ENCODE measurements around the gene CDC16.

The CDC16 gene

DNA sequence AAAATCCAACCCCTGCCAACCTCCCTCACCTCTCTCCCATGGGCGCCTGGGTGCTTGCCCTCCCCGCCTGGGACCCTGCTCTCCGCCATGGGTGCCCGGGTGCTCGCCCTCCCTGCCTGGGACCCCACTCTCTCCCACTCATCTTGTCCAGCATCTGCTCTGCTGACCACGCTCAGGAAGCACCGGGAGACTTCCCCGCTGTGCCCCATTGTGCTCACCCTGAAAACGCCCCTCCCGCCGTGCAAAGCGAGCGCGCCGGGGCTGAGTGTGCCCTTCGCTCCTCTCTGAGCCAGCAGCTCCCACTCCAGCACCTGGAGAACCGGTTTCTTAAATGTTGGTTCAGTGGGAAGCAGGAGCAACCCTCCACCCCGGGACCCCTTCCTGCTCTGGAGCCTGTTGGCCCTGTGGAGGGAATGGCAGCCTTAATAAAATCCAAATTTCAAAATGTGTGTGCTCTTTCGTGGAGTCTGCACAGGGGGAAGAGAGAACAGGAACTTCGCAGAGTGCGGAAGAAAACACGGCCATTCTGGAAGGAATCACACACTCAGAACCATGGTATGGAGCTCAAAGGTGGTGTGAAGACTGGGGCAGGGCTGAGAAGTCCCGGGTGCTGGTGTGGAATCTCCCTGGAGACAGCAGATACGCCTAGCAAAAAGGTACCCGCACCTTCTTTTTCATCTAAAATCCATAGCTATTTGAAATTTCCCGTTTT is 23.1 kb upstream of the CDC16 start:
- DNase-seq (ENCODE audit: low read depth): no peak
- H3K4me3 ChIP-seq (ENCODE audit: control insufficient read depth, low read depth, low read length): no peak overlapping the region
- TF ChIP-seq CTCF (conservative IDR thresholded peaks at IDR 0.05; ENCODE audit: control insufficient read depth, insufficient read depth, low read depth, low read length): no peak

GRCh38 chr13:114212158-114212495 is 22.6 kb upstream of the CDC16 start:
- peak; percentile 77 for DNase-seq (ENCODE audit: low read depth)
- TF ChIP-seq CTCF (conservative IDR thresholded peaks at IDR 0.05; ENCODE audit: control insufficient read depth, insufficient read depth, low read depth, low read length): no peak
- no peak overlapping the region for H3K4me3 ChIP-seq (ENCODE audit: control insufficient read depth, low read depth, low read length)

GRCh38 chr13:114213980-114214379 is 20.7 kb upstream of the CDC16 start:
- H3K4me3 ChIP-seq (ENCODE audit: control insufficient read depth, low read depth, low read length): no peak overlapping the region
- no peak for TF ChIP-seq CTCF (conservative IDR thresholded peaks at IDR 0.05; ENCODE audit: control insufficient read depth, insufficient read depth, low read depth, low read length)
- DNase-seq (ENCODE audit: low read depth): no peak

- DNase-seq (ENCODE audit: low read depth): no peak
- H3K4me3 ChIP-seq (ENCODE audit: control insufficient read depth, low read depth, low read length): no peak overlapping the region
- no peak for TF ChIP-seq CTCF (conservative IDR thresholded peaks at IDR 0.05; ENCODE audit: control insufficient read depth, insufficient read depth, low read depth, low read length)
These were observed 15.3 kb upstream of the CDC16 start for GRCh38 chr13:114219392-114219791.

- no peak for DNase-seq (ENCODE audit: low read depth)
- no peak for TF ChIP-seq CTCF (conservative IDR thresholded peaks at IDR 0.05; ENCODE audit: control insufficient read depth, insufficient read depth, low read depth, low read length)
- no peak overlapping the region for H3K4me3 ChIP-seq (ENCODE audit: control insufficient read depth, low read depth, low read length)
These were observed 12.2 kb upstream of the CDC16 start for GRCh38 chr13:114222461-114222968.

DNA sequence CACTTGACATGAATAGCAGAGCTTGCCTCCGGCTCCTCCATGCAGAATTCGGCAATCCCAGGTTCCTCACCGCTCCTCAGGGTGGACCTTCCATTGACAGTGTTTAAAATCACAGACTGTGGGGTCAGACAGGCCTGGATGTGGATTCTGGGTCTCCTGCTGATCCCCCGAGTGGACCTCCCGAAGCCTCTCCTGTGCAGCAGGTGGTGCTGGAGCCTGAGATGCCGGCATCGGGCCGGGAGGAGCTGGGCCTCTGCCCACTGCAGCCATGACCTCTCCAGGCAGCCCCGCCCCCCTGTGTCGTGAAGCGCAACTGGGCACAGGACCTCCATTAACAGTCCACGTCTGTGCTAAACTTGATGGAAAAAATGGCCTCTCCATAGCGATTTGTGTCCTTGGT is 10.5 kb upstream of the CDC16 start:
- no peak overlapping the region for H3K4me3 ChIP-seq (ENCODE audit: control insufficient read depth, low read depth, low read length)
- DNase-seq (ENCODE audit: low read depth): no peak
- TF ChIP-seq CTCF (conservative IDR thresholded peaks at IDR 0.05; ENCODE audit: control insufficient read depth, insufficient read depth, low read depth, low read length): no peak
